Activated T-cell treated with anti-CD3 and anti-CD28 coated beads, Interleukin-2, amount 50 U/mL, for 72 hours (primary cell): Measurements from ENCODE around the gene ANKRD18B. TPM values are rescaled to one million over a fixed set of nuclear protein-coding genes. Genes with fewer than 3 reads are reported as not detected.

Source experiments
- total RNA-seq, 2 donors: library from RNA; stranded (reverse); gene quantifications; one replicate each; pipeline ENCODE4 v1.2.3, GENCODE V29; 2022

ANKRD18B gene
- total RNA-seq, 2 donors from 2014 or later: 0.48 to 1.9 TPM

Other genes starting within 250 kb of the ANKRD18B start
- 10 to 100 TPM; 31.2 to 40.3 TPM for gene NFX1, start 233.7 kb upstream of the ANKRD18B start, total RNA-seq
- not detected for gene AQP7, start 121.7 kb upstream of the ANKRD18B start, total RNA-seq
- 10 to 100 TPM; 12.0 to 17.8 TPM for gene AQP3, start 76.7 kb upstream of the ANKRD18B start, total RNA-seq
- gene NOL6, start 50.3 kb upstream of the ANKRD18B start, total RNA-seq: 10 to 100 TPM; 26.1 to 30.1 TPM